Measurements from ENCODE around the gene EIF4E2.

DNA sequence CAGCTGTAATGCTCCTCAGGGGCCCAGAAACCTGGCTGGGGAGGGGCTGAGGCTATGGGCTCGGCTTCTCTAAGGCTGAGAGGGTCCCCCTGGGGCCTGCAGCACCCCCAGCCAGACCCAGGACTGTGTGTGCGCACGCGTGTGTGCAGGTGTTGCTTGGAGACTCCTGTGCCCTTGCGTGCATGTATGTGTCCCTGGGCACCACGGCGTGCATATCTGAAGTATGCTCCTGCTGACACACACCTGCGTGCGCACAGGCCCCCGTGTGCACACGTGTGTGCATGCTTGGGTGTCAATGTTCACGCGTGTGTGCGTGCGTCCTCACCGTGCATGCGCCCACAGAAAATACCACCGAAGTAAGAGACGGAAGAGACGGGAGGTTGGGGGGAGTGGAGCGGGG, 48.0 kb upstream of the EIF4E2 start:
- TF ChIP-seq, protein P1, sequence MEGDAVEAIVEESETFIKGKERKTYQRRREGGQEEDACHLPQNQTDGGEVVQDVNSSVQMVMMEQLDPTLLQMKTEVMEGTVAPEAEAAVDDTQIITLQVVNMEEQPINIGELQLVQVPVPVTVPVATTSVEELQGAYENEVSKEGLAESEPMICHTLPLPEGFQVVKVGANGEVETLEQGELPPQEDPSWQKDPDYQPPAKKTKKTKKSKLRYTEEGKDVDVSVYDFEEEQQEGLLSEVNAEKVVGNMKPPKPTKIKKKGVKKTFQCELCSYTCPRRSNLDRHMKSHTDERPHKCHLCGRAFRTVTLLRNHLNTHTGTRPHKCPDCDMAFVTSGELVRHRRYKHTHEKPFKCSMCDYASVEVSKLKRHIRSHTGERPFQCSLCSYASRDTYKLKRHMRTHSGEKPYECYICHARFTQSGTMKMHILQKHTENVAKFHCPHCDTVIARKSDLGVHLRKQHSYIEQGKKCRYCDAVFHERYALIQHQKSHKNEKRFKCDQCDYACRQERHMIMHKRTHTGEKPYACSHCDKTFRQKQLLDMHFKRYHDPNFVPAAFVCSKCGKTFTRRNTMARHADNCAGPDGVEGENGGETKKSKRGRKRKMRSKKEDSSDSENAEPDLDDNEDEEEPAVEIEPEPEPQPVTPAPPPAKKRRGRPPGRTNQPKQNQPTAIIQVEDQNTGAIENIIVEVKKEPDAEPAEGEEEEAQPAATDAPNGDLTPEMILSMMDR (IDR thresholded peaks at IDR 0.05), result no peak
- TF ChIP-seq POLR2A (IDR thresholded peaks at IDR 0.05) (no peak), POLR2AphosphoS5 (IDR thresholded peaks at IDR 0.05; ENCODE audit: insufficient read depth in 1 of 2, low read depth in 1 of 2) (no peak)

Measured in vagina (tissue), 2 donors.